Ovary (tissue), 3 donors: ENCODE results near the gene ISCU.

Experiments
- CTCF ChIP-seq, 3 donors: fragments of 450-650 bp in 2 of 3; fragments of 200-600 bp in 1 of 3; IDR thresholded peaks; one replicate each; pipeline versions ENCODE4 v1.5.1 to v1.8.0; 2016 to 2022; ENCODE audit warnings: antibody characterized with exemption in 3 of 3, mild to moderate bottlenecking in 1 of 3
- EP300 ChIP-seq: sonication (generic); formaldehyde crosslinking; IDR thresholded peaks from one replicate; pipeline ENCODE4 v1.6.1; 2017; ENCODE audit warnings: antibody characterized with exemption
- POLR2A ChIP-seq: fragments of 450-650 bp; IDR thresholded peaks from one replicate; pipeline ENCODE4 v1.6.1; 2017; ENCODE audit warnings: antibody characterized with exemption, mild to moderate bottlenecking, moderate library complexity
- donor health status: DM: no; HTN: no; CAD: no.

GRCh38 chr12:108608616-108609015, 46.2 kb downstream of the ISCU start:
- no peak for TF ChIP-seq CTCF (IDR thresholded peaks at IDR 0.05)
- no peak for TF ChIP-seq POLR2A
- no peak for TF ChIP-seq EP300
